H9 (cell line): ENCODE results near the gene NOXA1. TPM values are rescaled to one million over a fixed set of nuclear protein-coding genes. Genes with fewer than 3 reads are reported as not detected.
A peak's percentile ranks its signal among the peaks of the same experiment; 100 is the strongest.

Experiments
- DNase-seq: peaks from one replicate; pipeline ENCODE4 v3.0.0-alpha.2; 2017
- H2AFZ ChIP-seq: one replicate; pipeline ENCODE4 v1.6.1; 2013; ENCODE audit warnings: mild to moderate bottlenecking, low read length, control low read depth, moderate library complexity
- H2AK5ac ChIP-seq: 2 replicates; pipeline ENCODE4 v1.6.1; 2013; ENCODE audit warnings: low read length, control low read depth, mixed read lengths; ENCODE audit not compliant: insufficient read length
- H2BK120ac ChIP-seq: one replicate; pipeline ENCODE4 v1.6.1; 2013; ENCODE audit warnings: low read depth, mild to moderate bottlenecking, low read length, control low read depth, inconsistent platforms; ENCODE audit not compliant: poor library complexity, severe bottlenecking
- H2BK12ac ChIP-seq: 2 replicates; pipeline ENCODE4 v1.6.1; 2013; ENCODE audit warnings: low read length, control low read depth, mixed read lengths, low read depth; ENCODE audit not compliant: insufficient read length
- H2BK15ac ChIP-seq: 2 replicates; pipeline ENCODE4 v1.6.1; 2013; ENCODE audit warnings: low read depth, low read length, control low read depth
- H2BK20ac ChIP-seq: one replicate; pipeline ENCODE4 v1.6.1; 2013; ENCODE audit warnings: low read depth, mild to moderate bottlenecking, low read length, control low read depth, inconsistent platforms; ENCODE audit not compliant: poor library complexity, severe bottlenecking
- H2BK5ac ChIP-seq: 2 replicates; pipeline ENCODE4 v1.6.1; 2013; ENCODE audit warnings: low read length, control low read depth, mixed read lengths; ENCODE audit not compliant: insufficient read length
- H3K14ac ChIP-seq: 2 replicates; pipeline ENCODE4 v1.6.1; 2013; ENCODE audit warnings: low read length, control low read depth; ENCODE audit not compliant: insufficient read depth
- H3K18ac ChIP-seq: 2 replicates; pipeline ENCODE4 v1.6.1; 2013; ENCODE audit warnings: low read depth, mild to moderate bottlenecking, mixed read lengths, low read length, control low read depth; ENCODE audit not compliant: insufficient read length
- H3K23ac ChIP-seq: 2 replicates; pipeline ENCODE4 v1.6.1; 2013; ENCODE audit warnings: low read length, control low read depth, mixed read lengths, low read depth; ENCODE audit not compliant: insufficient read length
- H3K23me2 ChIP-seq: 2 replicates; pipeline ENCODE4 v1.6.1; 2013; ENCODE audit warnings: low read depth, mild to moderate bottlenecking, mixed read lengths, low read length, control low read depth; ENCODE audit not compliant: insufficient read length, poor library complexity, severe bottlenecking
- H3K27ac ChIP-seq: 2 replicates; pipeline ENCODE4 v1.5.1; 2013; ENCODE audit warnings: low read length, control low read depth, mixed read lengths, low read depth; ENCODE audit not compliant: insufficient read length
- H3K27me3 ChIP-seq: 2 replicates; pipeline ENCODE4 v1.6.1; 2013; ENCODE audit warnings: low read length, control low read depth, inconsistent platforms; ENCODE audit not compliant: insufficient read depth
- H3K4ac ChIP-seq: 2 replicates; pipeline ENCODE4 v1.6.1; 2013; ENCODE audit warnings: low read depth, mild to moderate bottlenecking, control low read depth, inconsistent platforms, low read length, moderate library complexity
- H3K4me1 ChIP-seq: 2 replicates; pipeline ENCODE4 v1.6.1; 2013; ENCODE audit warnings: low read length, control low read depth, inconsistent platforms; ENCODE audit not compliant: insufficient read depth
- H3K4me2 ChIP-seq: 2 replicates; pipeline ENCODE4 v1.6.1; 2013; ENCODE audit warnings: low read length, control low read depth, mixed read lengths; ENCODE audit not compliant: insufficient read length, insufficient read depth
- H3K56ac ChIP-seq: 2 replicates; pipeline ENCODE4 v1.6.1; 2013; ENCODE audit warnings: low read depth, mild to moderate bottlenecking, mixed read lengths, low read length, control low read depth; ENCODE audit not compliant: insufficient read length
- H3K79me1 ChIP-seq: 2 replicates; pipeline ENCODE4 v1.6.1; 2013; ENCODE audit warnings: low read depth, mild to moderate bottlenecking, moderate library complexity, low read length, control low read depth, inconsistent platforms; ENCODE audit not compliant: insufficient read depth, poor library complexity, severe bottlenecking
- H3K79me2 ChIP-seq: 2 replicates; pipeline ENCODE4 v1.6.1; 2013; ENCODE audit warnings: low read length, control low read depth, inconsistent platforms; ENCODE audit not compliant: insufficient read depth
- H3K9ac ChIP-seq: 2 replicates; pipeline ENCODE4 v1.6.1; 2013; ENCODE audit warnings: low read length, control low read depth, mixed read lengths; ENCODE audit not compliant: insufficient read length; ENCODE audit errors: extremely low read depth
- H3K9me3 ChIP-seq: one replicate; pipeline ENCODE4 v1.6.1; 2013; ENCODE audit warnings: low read depth, low read length, inconsistent platforms; ENCODE audit not compliant: control insufficient read depth
- H3T11ph ChIP-seq: one replicate; pipeline ENCODE4 v1.6.1; 2013; ENCODE audit warnings: mild to moderate bottlenecking, low read length, control low read depth, inconsistent platforms
- H4K20me1 ChIP-seq: one replicate; pipeline ENCODE4 v1.6.1; 2013; ENCODE audit not compliant: control insufficient read depth, insufficient read length, insufficient read depth
- H4K5ac ChIP-seq: 2 replicates; pipeline ENCODE4 v1.6.1; 2013; ENCODE audit warnings: low read depth, mild to moderate bottlenecking, mixed read lengths, low read length, control low read depth; ENCODE audit not compliant: insufficient read length
- H4K8ac ChIP-seq: replicated peaks from 2 replicates; pipeline ENCODE4 v1.6.1; 2013; ENCODE audit warnings: low read length, control low read depth, mixed read lengths, low read depth; ENCODE audit not compliant: insufficient read length
- H4K91ac ChIP-seq: 2 replicates; pipeline ENCODE4 v1.6.1; 2013; ENCODE audit warnings: low read depth, mild to moderate bottlenecking, moderate library complexity, mixed read lengths, low read length, control low read depth; ENCODE audit not compliant: insufficient read length
- H3K27ac Mint-ChIP-seq, 3 experiments: 2 replicates in 2 of 3; 3 replicates in 1 of 3; pipeline ENCODE4 v1.8.0; 2020 to 2021; ENCODE audit warnings: mixed read lengths in 3 of 3, mild to moderate bottlenecking in 1 of 3, moderate library complexity in 1 of 3
- H3K27me3 Mint-ChIP-seq: 2 replicates; pipeline ENCODE4 v1.8.0; 2021; ENCODE audit warnings: low read depth, mild to moderate bottlenecking, moderate library complexity, mixed read lengths
- H3K36me3 Mint-ChIP-seq, 3 experiments: 2 replicates in 2 of 3; 3 replicates in 1 of 3; pipeline ENCODE4 v1.8.0; 2020 to 2021; ENCODE audit warnings: low read depth in 3 of 3, mixed read lengths in 3 of 3; ENCODE audit not compliant: insufficient read depth in 1 of 3
- H3K4me1 Mint-ChIP-seq, 2 experiments: 2 replicates each; pipeline ENCODE4 v1.8.0; 2020; ENCODE audit warnings: mixed read lengths in 2 of 2
- H3K4me3 Mint-ChIP-seq, 2 experiments: 2 replicates in 1 of 2; 3 replicates in 1 of 2; pipeline ENCODE4 v1.8.0; 2020 to 2021; ENCODE audit warnings: mild to moderate bottlenecking in 2 of 2, mixed read lengths in 2 of 2, moderate library complexity in 1 of 2
- H3K9me3 Mint-ChIP-seq, 2 experiments: 2 replicates in 1 of 2; 3 replicates in 1 of 2; pipeline ENCODE4 v1.8.0; 2020; ENCODE audit warnings: mild to moderate bottlenecking in 2 of 2, mixed read lengths in 2 of 2, moderate library complexity in 1 of 2
- WGBS: extraction: QIAGEN DNeasy Blood & Tissue Kit; methylation state at CpG from one replicate; pipeline ENCODE4 v1.1.7; 2013; ENCODE audit warnings: missing lambda C conversion rate, low lambda C conversion rate, mixed read lengths; ENCODE audit not compliant: insufficient read length; ENCODE audit errors: extremely low coverage; 5-methylcytosine and 5-hydroxymethylcytosine counted together
- total RNA-seq: library from RNA; stranded (reverse); gene quantifications from 2 replicates; pipeline ENCODE4 v1.2.1, GENCODE V29; 2021
- TF ChIP-seq, protein P1 (sequence below): fragments of 200-600 bp; sonication (generic); conservative IDR thresholded peaks from 3 replicates; pipeline ENCODE4 v1.8.0; 2021; ENCODE audit warnings: antibody characterized with exemption, mild to moderate bottlenecking

The NOXA1 gene
- total RNA-seq, 1 experiment from 2014 or later, result 2.0 TPM

DNA sequence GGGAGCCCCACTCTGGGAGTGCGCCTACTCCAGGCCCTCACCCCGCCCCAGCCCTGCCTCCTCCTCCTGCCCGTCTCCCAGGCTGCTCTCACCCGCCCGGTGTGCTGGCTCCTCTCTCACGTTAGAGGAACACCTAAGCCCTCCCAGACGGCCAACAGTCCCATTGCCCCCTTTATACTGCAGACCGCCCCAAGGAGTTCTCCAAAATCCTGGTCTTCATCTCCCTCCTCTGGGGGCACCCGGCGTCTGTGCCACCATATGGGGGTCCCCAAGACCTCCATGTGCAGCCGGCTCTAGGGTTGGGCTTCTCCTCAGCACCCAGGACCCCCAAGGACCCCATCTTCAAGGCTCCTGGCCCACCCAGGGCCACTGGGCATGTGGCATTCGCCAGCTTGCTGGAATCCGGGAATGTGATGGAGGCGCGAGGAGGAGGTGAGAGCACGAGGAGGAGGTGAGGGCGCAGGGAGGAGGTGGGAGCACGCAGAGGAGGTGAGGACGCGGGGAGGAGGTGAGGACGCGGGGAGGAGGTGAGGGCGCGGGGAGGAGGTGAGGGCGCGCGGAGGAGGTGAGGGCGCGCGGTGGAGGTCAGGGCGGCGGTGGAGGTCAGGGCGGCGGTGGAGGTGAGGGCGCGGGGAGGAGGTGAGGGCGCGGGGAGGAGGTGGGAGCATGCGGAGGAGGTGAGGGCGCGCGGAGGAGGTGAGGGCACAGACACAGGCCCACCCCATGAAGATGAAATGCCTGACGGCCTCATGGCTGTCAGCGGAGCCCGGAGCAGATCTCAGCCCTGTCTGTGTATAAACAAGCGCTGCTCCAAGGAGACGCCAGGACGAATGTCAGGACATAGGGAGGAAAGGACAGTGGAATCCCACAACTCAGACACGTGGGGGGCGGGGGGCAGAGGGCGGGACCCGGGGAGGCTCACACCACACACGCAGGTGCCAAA is 41.4 kb upstream of the NOXA1 start:
- TF ChIP-seq, protein P1, sequence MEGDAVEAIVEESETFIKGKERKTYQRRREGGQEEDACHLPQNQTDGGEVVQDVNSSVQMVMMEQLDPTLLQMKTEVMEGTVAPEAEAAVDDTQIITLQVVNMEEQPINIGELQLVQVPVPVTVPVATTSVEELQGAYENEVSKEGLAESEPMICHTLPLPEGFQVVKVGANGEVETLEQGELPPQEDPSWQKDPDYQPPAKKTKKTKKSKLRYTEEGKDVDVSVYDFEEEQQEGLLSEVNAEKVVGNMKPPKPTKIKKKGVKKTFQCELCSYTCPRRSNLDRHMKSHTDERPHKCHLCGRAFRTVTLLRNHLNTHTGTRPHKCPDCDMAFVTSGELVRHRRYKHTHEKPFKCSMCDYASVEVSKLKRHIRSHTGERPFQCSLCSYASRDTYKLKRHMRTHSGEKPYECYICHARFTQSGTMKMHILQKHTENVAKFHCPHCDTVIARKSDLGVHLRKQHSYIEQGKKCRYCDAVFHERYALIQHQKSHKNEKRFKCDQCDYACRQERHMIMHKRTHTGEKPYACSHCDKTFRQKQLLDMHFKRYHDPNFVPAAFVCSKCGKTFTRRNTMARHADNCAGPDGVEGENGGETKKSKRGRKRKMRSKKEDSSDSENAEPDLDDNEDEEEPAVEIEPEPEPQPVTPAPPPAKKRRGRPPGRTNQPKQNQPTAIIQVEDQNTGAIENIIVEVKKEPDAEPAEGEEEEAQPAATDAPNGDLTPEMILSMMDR, result no peak
- H3K4me3 Mint-ChIP-seq, result no peak overlapping the region
- H4K91ac ChIP-seq, result no peak overlapping the region
- peaks cover 3% of the 10 kb centered on the region in 2 experiments; a peak in 3 of 4 replicates for H3K4me1 Mint-ChIP-seq
- H4K8ac ChIP-seq, result no peak overlapping the region
- H3K4ac ChIP-seq, result no peak overlapping the region
- H3K9me3 Mint-ChIP-seq, result peaks cover 0 to 11% of the 10 kb centered on the region in 2 experiments; a peak in 1 of 5 replicates
- H2BK20ac ChIP-seq, result no peak overlapping the region
- peaks cover 0 to 6% (median 0%) of the 10 kb centered on the region in 3 experiments; a peak in 1 of 7 replicates for H3K36me3 Mint-ChIP-seq
- H3K9ac ChIP-seq, result no peak overlapping the region
- H2AK5ac ChIP-seq, result no peak overlapping the region
- H4K5ac ChIP-seq, result no peak overlapping the region
- no peaks in the 10 kb centered on the region for H4K20me1 ChIP-seq
- H3K79me1 ChIP-seq, result no peaks in the 10 kb centered on the region
- H3K23ac ChIP-seq, result no peak overlapping the region
- H3T11ph ChIP-seq, result no peak overlapping the region
- no peak overlapping the region for H2BK12ac ChIP-seq
- H3K79me2 ChIP-seq, result no peaks in the 10 kb centered on the region
- no peak overlapping the region for H2AFZ ChIP-seq
- H3K4me1 ChIP-seq, result no peaks in the 10 kb centered on the region; the same call in 1 of the 2 replicates
- no peak overlapping the region for H2BK5ac ChIP-seq
- no peak overlapping the region for H3K56ac ChIP-seq
- no peaks in the 10 kb centered on the region for H3K9me3 ChIP-seq
- H3K27ac Mint-ChIP-seq, result peak overlapping the region in 2 of 3 experiments; percentile 19 to 86; a peak in 1 of 7 replicates
- H3K23me2 ChIP-seq, result no peaks in the 10 kb centered on the region
- H2BK120ac ChIP-seq, result no peak overlapping the region
- no peak overlapping the region for H3K18ac ChIP-seq
- H3K14ac ChIP-seq, result no peak overlapping the region
- no peak overlapping the region for H3K27ac ChIP-seq
- no peak overlapping the region for H3K4me2 ChIP-seq
- WGBS, result no CpG with 5 or more reads among the region's 53 CpGs
- no peak overlapping the region for H2BK15ac ChIP-seq
- no peaks in the 10 kb centered on the region for H3K27me3 ChIP-seq
- peaks cover 17% of the 10 kb centered on the region for H3K27me3 Mint-ChIP-seq
- DNase-seq, result peak; percentile 27
